ENCODE results near the gene SH3BP4. TPM values are rescaled to one million over a fixed set of nuclear protein-coding genes. Genes with fewer than 3 reads are reported as not detected.

SH3BP4 gene
- total and polyA plus RNA-seq, 10 of the 15 experiments (the other 5 are each of a cell fraction or from before 2014, with no cell fraction given) = 0.03 to 0.36 TPM; not detected in 8

DNA sequence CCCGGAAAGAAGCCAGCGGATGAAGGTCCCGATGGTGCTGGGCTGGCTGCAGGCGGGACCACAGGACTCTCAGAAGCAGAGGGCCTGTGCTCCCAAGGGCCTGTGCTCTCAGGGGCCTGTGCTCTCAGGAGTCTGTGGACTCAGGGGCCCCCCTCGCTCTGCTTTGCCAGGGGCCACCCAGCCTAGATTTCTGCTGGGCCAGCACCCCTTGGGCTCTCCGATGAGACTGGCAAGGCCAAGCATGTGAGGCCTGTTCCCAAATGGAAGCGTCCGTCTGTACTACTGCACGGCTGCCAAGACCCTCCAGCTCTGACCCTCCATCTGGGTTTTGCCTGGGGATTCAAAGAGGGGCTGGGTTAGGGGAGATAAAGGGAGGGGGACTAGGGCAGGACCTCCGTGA is 54.6 kb downstream of the SH3BP4 start:
- no peak for TF ChIP-seq MTA3 (IDR thresholded peaks at IDR 0.05; ENCODE audit: borderline replicate concordance, low read length)
- TF ChIP-seq, protein P1, sequence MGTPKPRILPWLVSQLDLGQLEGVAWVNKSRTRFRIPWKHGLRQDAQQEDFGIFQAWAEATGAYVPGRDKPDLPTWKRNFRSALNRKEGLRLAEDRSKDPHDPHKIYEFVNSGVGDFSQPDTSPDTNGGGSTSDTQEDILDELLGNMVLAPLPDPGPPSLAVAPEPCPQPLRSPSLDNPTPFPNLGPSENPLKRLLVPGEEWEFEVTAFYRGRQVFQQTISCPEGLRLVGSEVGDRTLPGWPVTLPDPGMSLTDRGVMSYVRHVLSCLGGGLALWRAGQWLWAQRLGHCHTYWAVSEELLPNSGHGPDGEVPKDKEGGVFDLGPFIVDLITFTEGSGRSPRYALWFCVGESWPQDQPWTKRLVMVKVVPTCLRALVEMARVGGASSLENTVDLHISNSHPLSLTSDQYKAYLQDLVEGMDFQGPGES (IDR thresholded peaks at IDR 0.05) = no peak
- TF ChIP-seq, protein P2, sequence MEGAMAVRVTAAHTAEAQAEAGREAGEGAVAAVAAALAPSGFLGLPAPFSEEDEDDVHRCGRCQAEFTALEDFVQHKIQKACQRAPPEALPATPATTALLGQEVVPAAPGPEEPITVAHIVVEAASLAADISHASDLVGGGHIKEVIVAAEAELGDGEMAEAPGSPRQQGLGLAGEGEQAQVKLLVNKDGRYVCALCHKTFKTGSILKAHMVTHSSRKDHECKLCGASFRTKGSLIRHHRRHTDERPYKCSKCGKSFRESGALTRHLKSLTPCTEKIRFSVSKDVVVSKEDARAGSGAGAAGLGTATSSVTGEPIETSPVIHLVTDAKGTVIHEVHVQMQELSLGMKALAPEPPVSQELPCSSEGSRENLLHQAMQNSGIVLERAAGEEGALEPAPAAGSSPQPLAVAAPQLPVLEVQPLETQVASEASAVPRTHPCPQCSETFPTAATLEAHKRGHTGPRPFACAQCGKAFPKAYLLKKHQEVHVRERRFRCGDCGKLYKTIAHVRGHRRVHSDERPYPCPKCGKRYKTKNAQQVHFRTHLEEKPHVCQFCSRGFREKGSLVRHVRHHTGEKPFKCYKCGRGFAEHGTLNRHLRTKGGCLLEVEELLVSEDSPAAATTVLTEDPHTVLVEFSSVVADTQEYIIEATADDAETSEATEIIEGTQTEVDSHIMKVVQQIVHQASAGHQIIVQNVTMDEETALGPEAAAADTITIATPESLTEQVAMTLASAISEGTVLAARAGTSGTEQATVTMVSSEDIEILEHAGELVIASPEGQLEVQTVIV (IDR thresholded peaks at IDR 0.05; ENCODE audit: borderline replicate concordance, partially characterized antibody) = no peak
- no peak for TF ChIP-seq LARP7 (IDR thresholded peaks at IDR 0.05)
- TF ChIP-seq, protein P3, sequence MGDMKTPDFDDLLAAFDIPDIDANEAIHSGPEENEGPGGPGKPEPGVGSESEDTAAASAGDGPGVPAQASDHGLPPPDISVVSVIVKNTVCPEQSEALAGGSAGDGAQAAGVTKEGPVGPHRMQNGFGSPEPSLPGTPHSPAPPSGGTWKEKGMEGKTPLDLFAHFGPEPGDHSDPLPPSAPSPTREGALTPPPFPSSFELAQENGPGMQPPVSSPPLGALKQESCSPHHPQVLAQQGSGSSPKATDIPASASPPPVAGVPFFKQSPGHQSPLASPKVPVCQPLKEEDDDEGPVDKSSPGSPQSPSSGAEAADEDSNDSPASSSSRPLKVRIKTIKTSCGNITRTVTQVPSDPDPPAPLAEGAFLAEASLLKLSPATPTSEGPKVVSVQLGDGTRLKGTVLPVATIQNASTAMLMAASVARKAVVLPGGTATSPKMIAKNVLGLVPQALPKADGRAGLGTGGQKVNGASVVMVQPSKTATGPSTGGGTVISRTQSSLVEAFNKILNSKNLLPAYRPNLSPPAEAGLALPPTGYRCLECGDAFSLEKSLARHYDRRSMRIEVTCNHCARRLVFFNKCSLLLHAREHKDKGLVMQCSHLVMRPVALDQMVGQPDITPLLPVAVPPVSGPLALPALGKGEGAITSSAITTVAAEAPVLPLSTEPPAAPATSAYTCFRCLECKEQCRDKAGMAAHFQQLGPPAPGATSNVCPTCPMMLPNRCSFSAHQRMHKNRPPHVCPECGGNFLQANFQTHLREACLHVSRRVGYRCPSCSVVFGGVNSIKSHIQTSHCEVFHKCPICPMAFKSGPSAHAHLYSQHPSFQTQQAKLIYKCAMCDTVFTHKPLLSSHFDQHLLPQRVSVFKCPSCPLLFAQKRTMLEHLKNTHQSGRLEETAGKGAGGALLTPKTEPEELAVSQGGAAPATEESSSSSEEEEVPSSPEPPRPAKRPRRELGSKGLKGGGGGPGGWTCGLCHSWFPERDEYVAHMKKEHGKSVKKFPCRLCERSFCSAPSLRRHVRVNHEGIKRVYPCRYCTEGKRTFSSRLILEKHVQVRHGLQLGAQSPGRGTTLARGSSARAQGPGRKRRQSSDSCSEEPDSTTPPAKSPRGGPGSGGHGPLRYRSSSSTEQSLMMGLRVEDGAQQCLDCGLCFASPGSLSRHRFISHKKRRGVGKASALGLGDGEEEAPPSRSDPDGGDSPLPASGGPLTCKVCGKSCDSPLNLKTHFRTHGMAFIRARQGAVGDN (IDR thresholded peaks at IDR 0.05) = no peak
- TF ChIP-seq POLR2AphosphoS2 (IDR thresholded peaks at IDR 0.05; ENCODE audit: low read depth, low read length) = no peak
- no peak for TF ChIP-seq ZZZ3 (IDR thresholded peaks at IDR 0.05; ENCODE audit: control insufficient read depth, insufficient read length, low read depth)
- no peak for TF ChIP-seq NR2C1 (IDR thresholded peaks at IDR 0.05)
- TF ChIP-seq MTA2 (IDR thresholded peaks at IDR 0.05; ENCODE audit: low read depth) = no peak
- TF ChIP-seq, protein P4, sequence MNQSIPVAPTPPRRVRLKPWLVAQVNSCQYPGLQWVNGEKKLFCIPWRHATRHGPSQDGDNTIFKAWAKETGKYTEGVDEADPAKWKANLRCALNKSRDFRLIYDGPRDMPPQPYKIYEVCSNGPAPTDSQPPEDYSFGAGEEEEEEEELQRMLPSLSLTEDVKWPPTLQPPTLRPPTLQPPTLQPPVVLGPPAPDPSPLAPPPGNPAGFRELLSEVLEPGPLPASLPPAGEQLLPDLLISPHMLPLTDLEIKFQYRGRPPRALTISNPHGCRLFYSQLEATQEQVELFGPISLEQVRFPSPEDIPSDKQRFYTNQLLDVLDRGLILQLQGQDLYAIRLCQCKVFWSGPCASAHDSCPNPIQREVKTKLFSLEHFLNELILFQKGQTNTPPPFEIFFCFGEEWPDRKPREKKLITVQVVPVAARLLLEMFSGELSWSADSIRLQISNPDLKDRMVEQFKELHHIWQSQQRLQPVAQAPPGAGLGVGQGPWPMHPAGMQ (IDR thresholded peaks at IDR 0.05; ENCODE audit: borderline replicate concordance) = no peak
- no peak for TF ChIP-seq CREB1 (IDR thresholded peaks at IDR 0.05; ENCODE audit: low read depth)
- no peak for TF ChIP-seq GABPA (IDR thresholded peaks at IDR 0.05; ENCODE audit: low read depth)
- TF ChIP-seq, protein P5, sequence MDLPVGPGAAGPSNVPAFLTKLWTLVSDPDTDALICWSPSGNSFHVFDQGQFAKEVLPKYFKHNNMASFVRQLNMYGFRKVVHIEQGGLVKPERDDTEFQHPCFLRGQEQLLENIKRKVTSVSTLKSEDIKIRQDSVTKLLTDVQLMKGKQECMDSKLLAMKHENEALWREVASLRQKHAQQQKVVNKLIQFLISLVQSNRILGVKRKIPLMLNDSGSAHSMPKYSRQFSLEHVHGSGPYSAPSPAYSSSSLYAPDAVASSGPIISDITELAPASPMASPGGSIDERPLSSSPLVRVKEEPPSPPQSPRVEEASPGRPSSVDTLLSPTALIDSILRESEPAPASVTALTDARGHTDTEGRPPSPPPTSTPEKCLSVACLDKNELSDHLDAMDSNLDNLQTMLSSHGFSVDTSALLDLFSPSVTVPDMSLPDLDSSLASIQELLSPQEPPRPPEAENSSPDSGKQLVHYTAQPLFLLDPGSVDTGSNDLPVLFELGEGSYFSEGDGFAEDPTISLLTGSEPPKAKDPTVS (IDR thresholded peaks at IDR 0.05; ENCODE audit: low read depth, low read length) = no peak
- TF ChIP-seq SMAD5 (IDR thresholded peaks at IDR 0.05; ENCODE audit: low read depth) = no peak
- TF ChIP-seq EED (IDR thresholded peaks at IDR 0.05; ENCODE audit: low read depth) = no peak
- TF ChIP-seq MYB (IDR thresholded peaks at IDR 0.05; ENCODE audit: borderline replicate concordance, low read depth, low read length) = no peak
- Histone ChIP-seq H3K27me3 (replicated peaks in 1 of 2; ENCODE audit: control insufficient read depth in 2 of 2, insufficient read depth in 2 of 2, low read length in 1 of 2) (no peaks in the 10 kb centered on the region), H3K4me2 (ENCODE audit: control insufficient read depth, insufficient read depth) (no peak overlapping the region), H4K20me1 (ENCODE audit: control insufficient read depth, insufficient read depth) (no peaks in the 10 kb centered on the region), H2AFZ (ENCODE audit: control insufficient read depth, low read depth, low read length) (no peak overlapping the region), H3K9me3 (replicated peaks; ENCODE audit: control insufficient read depth, insufficient read depth, low read length) (no peaks in the 10 kb centered on the region), H3K27ac (ENCODE audit: control insufficient read depth, insufficient read depth) (no peak overlapping the region), H3K4me1 (ENCODE audit: control insufficient read depth, insufficient read depth, low read length) (no peaks in the 10 kb centered on the region), H3K9ac (ENCODE audit: control insufficient read depth, insufficient read depth, low read length) (no peak overlapping the region), H3K79me2 (ENCODE audit: control insufficient read depth, insufficient read depth, low read length) (no peaks in the 10 kb centered on the region), H3K4me3 (no peak overlapping the region), H3K36me3 (ENCODE audit: control insufficient read depth in 2 of 2, insufficient read depth in 2 of 2, low read length in 1 of 2) (no peaks in the 10 kb centered on the region)
- DNase-seq (ENCODE audit: low read depth, low spot score) = no peak
- SMC1A ChIA-PET (ENCODE audit: uncharacterized antibody, unreplicated experiment) = no interaction called here
- CTCF ChIA-PET = no interaction called here
- no peak for FAIRE-seq
- RAD21 ChIA-PET (ENCODE audit: unreplicated experiment) = no interaction called here
- in situ Hi-C loops (cut with MboI) (no loop called here), intact Hi-C loops (cut with micrococcal nuclease; ENCODE audit: unreplicated experiment) (no loop called here)
- 51% methylated on average over 10 of the region's 10 CpGs for WGBS (ENCODE audit: insufficient coverage, insufficient replicate concordance, low lambda C conversion rate, missing lambda C conversion rate)
- ATAC-seq = no peak
- BruUV-seq (replicated peaks) = no TSS peak
- POLR2A ChIA-PET = no interaction called here

All from GM12878 (cell line).